GM12878 (cell line): ENCODE results near the gene VDR. TPM values are rescaled to one million over a fixed set of nuclear protein-coding genes. Genes with fewer than 3 reads are reported as not detected.

Source experiments
- ATAC-seq: fragments of 200-7000 bp; cut with Tn5 transposase; 3 replicates; pipeline ENCODE4 v1.9.1; 2020; ENCODE audit warnings: mild to moderate bottlenecking, moderate library complexity
- BruUV-seq: library from RNA; stranded (reverse); fragments of 400-500 nt; replicated peaks from 2 replicates; lab custom pipeline; 2021; lab: Mats Ljungman, UMichigan
- CTCF ChIA-PET: fragments of 300-600 bp; sonication (Branson Sonifier 250); formaldehyde crosslinking; extraction: SDS; loops from one replicate; lab custom pipeline; 2021; ENCODE audit warnings: inconsistent platforms; lab: Yijun Ruan, JAX
- POLR2A ChIA-PET: fragments of 350-600 bp; formaldehyde crosslinking; extraction: SDS; loops from one replicate; lab custom pipeline; 2021; ENCODE audit warnings: inconsistent platforms; lab: Charles Lee
- RAD21 ChIA-PET: fragments of 300-600 bp; sonication (Branson Sonifier 250); formaldehyde crosslinking; loops from one replicate; lab custom pipeline; 2023; ENCODE audit warnings: antibody characterized with exemption; ENCODE audit not compliant: unreplicated experiment; lab: Charles Lee
- SMC1A ChIA-PET: fragments of 300-600 bp; sonication (Branson Sonifier 250); formaldehyde crosslinking; loops from one replicate; lab custom pipeline; 2023; ENCODE audit not compliant: unreplicated experiment, uncharacterized antibody; lab: Charles Lee
- DNase-seq: peaks from one replicate; pipeline ENCODE4 v3.0.0-alpha.2; 2011; ENCODE audit warnings: low read depth, low spot score
- FAIRE-seq: peaks from 3 replicates; lab custom pipeline; 2011; peaks lifted over from hg19 to GRCh38; lab: Jason Lieb, UNC
- H2AFZ ChIP-seq: 2 replicates; pipeline ENCODE4 v1.6.0; 2011; ENCODE audit warnings: low read depth, low read length, control low read depth; ENCODE audit not compliant: control insufficient read depth
- H3K27ac ChIP-seq: 2 replicates; pipeline ENCODE4 v1.5.1; 2011; ENCODE audit warnings: control low read depth; ENCODE audit not compliant: control insufficient read depth, insufficient read depth
- H3K27me3 ChIP-seq, 2 experiments: replicated peaks in 1 of 2; 2 replicates each; pipeline versions ENCODE4 v1.6.0 to v1.6.1; 2011; ENCODE audit warnings: low read length in 1 of 2; ENCODE audit not compliant: control insufficient read depth in 2 of 2, insufficient read depth in 2 of 2
- H3K36me3 ChIP-seq, 2 experiments: 2 replicates each; pipeline ENCODE4 v1.5.1; 2011; ENCODE audit warnings: low read length in 1 of 2; ENCODE audit not compliant: control insufficient read depth in 2 of 2, insufficient read depth in 2 of 2
- H3K4me1 ChIP-seq: 2 replicates; pipeline ENCODE4 v1.6.1; 2011; ENCODE audit warnings: mild to moderate bottlenecking, low read length, moderate library complexity, mixed read lengths; ENCODE audit not compliant: control insufficient read depth, insufficient read depth
- H3K4me2 ChIP-seq: 2 replicates; pipeline ENCODE4 v1.6.0; 2011; ENCODE audit warnings: control low read depth; ENCODE audit not compliant: control insufficient read depth, insufficient read depth
- H3K4me3 ChIP-seq: fragments of 200-600 bp; sonication (generic); 2 replicates; pipeline ENCODE4 v1.5.1; 2016
- H3K79me2 ChIP-seq: 2 replicates; pipeline ENCODE4 v1.6.0; 2011; ENCODE audit warnings: low read length; ENCODE audit not compliant: control insufficient read depth, insufficient read depth
- H3K9ac ChIP-seq: 2 replicates; pipeline ENCODE4 v1.8.0; 2011; ENCODE audit warnings: low read length, control low read depth, mixed read lengths; ENCODE audit not compliant: control insufficient read depth, insufficient read depth
- H3K9me3 ChIP-seq: replicated peaks from 3 replicates; pipeline ENCODE4 v1.5.1; 2011; ENCODE audit warnings: mild to moderate bottlenecking, low read length; ENCODE audit not compliant: control insufficient read depth, insufficient read depth
- H4K20me1 ChIP-seq: 2 replicates; pipeline ENCODE4 v1.6.0; 2011; ENCODE audit not compliant: control insufficient read depth, insufficient read depth
- JUND ChIP-seq: IDR thresholded peaks from 2 replicates; pipeline ENCODE4 v1.6.1; 2012; ENCODE audit warnings: low read depth, mild to moderate bottlenecking, low read length, improper control_type of control experiment, moderate library complexity
- MTA2 ChIP-seq: fragments of 450-650 bp; IDR thresholded peaks from 2 replicates; pipeline ENCODE4 v1.6.1; 2016; ENCODE audit warnings: low read depth, mild to moderate bottlenecking, moderate library complexity
- POLR2A ChIP-seq: IDR thresholded peaks from 2 replicates; pipeline ENCODE4 v1.6.1; 2011; ENCODE audit warnings: low read depth, mild to moderate bottlenecking, low read length
- SREBF1 ChIP-seq: IDR thresholded peaks from 2 replicates; pipeline ENCODE4 v1.6.1; 2012; ENCODE audit warnings: mild to moderate bottlenecking, low read length
- TCF7 ChIP-seq: IDR thresholded peaks from 2 replicates; pipeline ENCODE4 v1.6.1; 2014; ENCODE audit warnings: antibody characterized with exemption, borderline replicate concordance
- ZBTB40 ChIP-seq: fragments of 450-650 bp; IDR thresholded peaks from 2 replicates; pipeline ENCODE4 v1.6.1; 2016; ENCODE audit warnings: mild to moderate bottlenecking, moderate library complexity, borderline replicate concordance
- WGBS: methylation state at CpG from one replicate; pipeline ENCODE4 v1.1.6; 2016; ENCODE audit warnings: low lambda C conversion rate; ENCODE audit not compliant: insufficient replicate concordance, insufficient coverage; ENCODE audit errors: missing lambda C conversion rate; 5-methylcytosine and 5-hydroxymethylcytosine counted together
- in situ Hi-C: fragments of 300-500 bp; cut with MboI; formaldehyde crosslinking; loops from 9 replicates; pipeline ENCODE4 v1.14.3; 2018; ENCODE audit warnings: mixed read lengths
- intact Hi-C: fragments of 100-400 bp; cut with micrococcal nuclease; formaldehyde crosslinking; loops from one replicate; pipeline ENCODE4 v1.14.2; 2022; ENCODE audit not compliant: unreplicated experiment
- polyA plus RNA-seq, 11 experiments: library from polyadenylated mRNA; depleted of rRNA in 4 of 11; unstranded in 6 of 11; stranded (reverse) in 5 of 11; fragments of >200 nt; fragmentation: Nextera tagmentation in 4 of 11; fragmentation: Illumina TruSeq in 1 of 11; extraction: Ambion mirVana in 4 of 11; extraction: Trizol in 1 of 11; gene quantifications; 1 replicate in 1 of 11; 2 replicates in 10 of 11; pipeline versions ENCODE4 v1.2.1 to v1.2.3, GENCODE V29; 2011 to 2016; ENCODE audit warnings: inconsistent platforms in 2 of 11, missing spikeins in 2 of 11, low read depth in 1 of 11
- total RNA-seq, 4 experiments: library from RNA; depleted of rRNA in 3 of 4; stranded (reverse); fragments of >200 nt in 3 of 4; fragmentation: Illumina TruSeq in 1 of 4; extraction: Trizol in 1 of 4; gene quantifications; 2 replicates each; pipeline versions ENCODE4 v1.2.1 to v1.2.3, GENCODE V29; 2013 to 2021
- TF ChIP-seq, protein P1 (sequence below), 3 experiments: IDR thresholded peaks in 2 of 3; conservative IDR thresholded peaks in 1 of 3; 2 replicates each; pipeline ENCODE4 v1.5.1; 2011; ENCODE audit warnings: low read depth in 3 of 3, low read length in 3 of 3, mild to moderate bottlenecking in 3 of 3, control low read depth in 2 of 3, moderate library complexity in 2 of 3, inconsistent platforms in 1 of 3, mixed read lengths in 1 of 3; ENCODE audit not compliant: control insufficient read depth in 2 of 3, insufficient read depth in 1 of 3; ENCODE audit errors: extremely low read depth in 1 of 3
- TF ChIP-seq, protein P2 (sequence below): fragments of 450-650 bp; formaldehyde crosslinking; IDR thresholded peaks from 2 replicates; pipeline ENCODE4 v1.4.0; 2020; ENCODE audit warnings: mild to moderate bottlenecking, moderate library complexity
- TF ChIP-seq, protein P3 (sequence below): fragments of 450-650 bp; IDR thresholded peaks from 2 replicates; pipeline ENCODE4 v1.6.1; 2018; ENCODE audit warnings: mild to moderate bottlenecking, low read depth, moderate library complexity; ENCODE audit not compliant: partially characterized antibody

VDR gene
- total and polyA plus RNA-seq, 10 of the 15 experiments (the other 5 are each of a cell fraction or from before 2014, with no cell fraction given), result 0.27 to 7.9 (median 3.0) TPM

DNA sequence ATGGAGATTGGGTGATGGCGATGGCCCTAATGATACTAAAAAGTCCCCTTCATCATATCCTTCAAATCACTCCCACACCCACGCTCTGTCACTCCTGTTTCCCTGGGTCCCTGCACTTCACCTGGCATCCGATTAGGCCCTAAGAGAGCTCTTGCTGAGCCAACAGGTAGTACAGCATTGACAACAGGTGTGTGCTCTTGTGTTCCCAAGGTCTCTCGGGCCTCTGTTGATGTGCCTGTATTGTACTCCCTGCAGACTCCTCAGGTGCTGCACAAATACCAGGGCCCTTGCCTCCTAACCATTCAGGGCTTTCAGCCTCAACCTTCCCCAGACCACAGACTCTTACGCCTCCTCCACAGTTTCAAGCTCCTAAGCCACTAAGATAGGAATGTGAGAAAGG, 25.8 kb upstream of the VDR start:
- H3K79me2 ChIP-seq, result no peaks in the 10 kb centered on the region
- ChIA-PET POLR2A (no interaction called here), CTCF (interaction anchor here (0.7 to 1.0 kb wide), 2 partner anchors 26 to 33 kb away, joined by 3 read pairs; partner anchors contain the start of genes TMEM106C and VDR), SMC1A (interaction anchor here (0.8 kb wide), 1 partner anchor 16 kb away, joined by 3 read pairs; no protein-coding TSS in a partner anchor), RAD21 (no interaction called here)
- WGBS, result 33% methylated on average over 5 of the region's 5 CpGs
- no peak for FAIRE-seq
- H3K9me3 ChIP-seq, result no peaks in the 10 kb centered on the region
- H3K4me1 ChIP-seq, result no peaks in the 10 kb centered on the region
- peaks cover 8 to 10% of the 10 kb centered on the region in 2 experiments for H3K27me3 ChIP-seq
- H3K4me2 ChIP-seq, result no peak overlapping the region
- no peak overlapping the region for H3K9ac ChIP-seq
- H3K4me3 ChIP-seq, result no peak overlapping the region
- no peaks in the 10 kb centered on the region for H3K36me3 ChIP-seq
- TF ChIP-seq, protein P1, sequence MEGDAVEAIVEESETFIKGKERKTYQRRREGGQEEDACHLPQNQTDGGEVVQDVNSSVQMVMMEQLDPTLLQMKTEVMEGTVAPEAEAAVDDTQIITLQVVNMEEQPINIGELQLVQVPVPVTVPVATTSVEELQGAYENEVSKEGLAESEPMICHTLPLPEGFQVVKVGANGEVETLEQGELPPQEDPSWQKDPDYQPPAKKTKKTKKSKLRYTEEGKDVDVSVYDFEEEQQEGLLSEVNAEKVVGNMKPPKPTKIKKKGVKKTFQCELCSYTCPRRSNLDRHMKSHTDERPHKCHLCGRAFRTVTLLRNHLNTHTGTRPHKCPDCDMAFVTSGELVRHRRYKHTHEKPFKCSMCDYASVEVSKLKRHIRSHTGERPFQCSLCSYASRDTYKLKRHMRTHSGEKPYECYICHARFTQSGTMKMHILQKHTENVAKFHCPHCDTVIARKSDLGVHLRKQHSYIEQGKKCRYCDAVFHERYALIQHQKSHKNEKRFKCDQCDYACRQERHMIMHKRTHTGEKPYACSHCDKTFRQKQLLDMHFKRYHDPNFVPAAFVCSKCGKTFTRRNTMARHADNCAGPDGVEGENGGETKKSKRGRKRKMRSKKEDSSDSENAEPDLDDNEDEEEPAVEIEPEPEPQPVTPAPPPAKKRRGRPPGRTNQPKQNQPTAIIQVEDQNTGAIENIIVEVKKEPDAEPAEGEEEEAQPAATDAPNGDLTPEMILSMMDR (IDR thresholded peaks at IDR 0.05 in 2 of 3, conservative IDR thresholded peaks at IDR 0.05 in 1 of 3; ENCODE audit: control insufficient read depth in 2 of 3, extremely low read depth in 1 of 3, insufficient read depth in 1 of 3, low read depth in 3 of 3, low read length in 3 of 3), result no peak
- TF ChIP-seq, protein P2, sequence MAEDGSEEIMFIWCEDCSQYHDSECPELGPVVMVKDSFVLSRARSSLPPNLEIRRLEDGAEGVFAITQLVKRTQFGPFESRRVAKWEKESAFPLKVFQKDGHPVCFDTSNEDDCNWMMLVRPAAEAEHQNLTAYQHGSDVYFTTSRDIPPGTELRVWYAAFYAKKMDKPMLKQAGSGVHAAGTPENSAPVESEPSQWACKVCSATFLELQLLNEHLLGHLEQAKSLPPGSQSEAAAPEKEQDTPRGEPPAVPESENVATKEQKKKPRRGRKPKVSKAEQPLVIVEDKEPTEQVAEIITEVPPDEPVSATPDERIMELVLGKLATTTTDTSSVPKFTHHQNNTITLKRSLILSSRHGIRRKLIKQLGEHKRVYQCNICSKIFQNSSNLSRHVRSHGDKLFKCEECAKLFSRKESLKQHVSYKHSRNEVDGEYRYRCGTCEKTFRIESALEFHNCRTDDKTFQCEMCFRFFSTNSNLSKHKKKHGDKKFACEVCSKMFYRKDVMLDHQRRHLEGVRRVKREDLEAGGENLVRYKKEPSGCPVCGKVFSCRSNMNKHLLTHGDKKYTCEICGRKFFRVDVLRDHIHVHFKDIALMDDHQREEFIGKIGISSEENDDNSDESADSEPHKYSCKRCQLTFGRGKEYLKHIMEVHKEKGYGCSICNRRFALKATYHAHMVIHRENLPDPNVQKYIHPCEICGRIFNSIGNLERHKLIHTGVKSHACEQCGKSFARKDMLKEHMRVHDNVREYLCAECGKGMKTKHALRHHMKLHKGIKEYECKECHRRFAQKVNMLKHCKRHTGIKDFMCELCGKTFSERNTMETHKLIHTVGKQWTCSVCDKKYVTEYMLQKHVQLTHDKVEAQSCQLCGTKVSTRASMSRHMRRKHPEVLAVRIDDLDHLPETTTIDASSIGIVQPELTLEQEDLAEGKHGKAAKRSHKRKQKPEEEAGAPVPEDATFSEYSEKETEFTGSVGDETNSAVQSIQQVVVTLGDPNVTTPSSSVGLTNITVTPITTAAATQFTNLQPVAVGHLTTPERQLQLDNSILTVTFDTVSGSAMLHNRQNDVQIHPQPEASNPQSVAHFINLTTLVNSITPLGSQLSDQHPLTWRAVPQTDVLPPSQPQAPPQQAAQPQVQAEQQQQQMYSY (CRISPR knock-in tag), result no peak
- TF ChIP-seq POLR2A (no peak), ZBTB40 (no peak), TCF7 (no peak), JUND (no peak), MTA2 (no peak), SREBF1 (no peak)
- TF ChIP-seq, protein P3, sequence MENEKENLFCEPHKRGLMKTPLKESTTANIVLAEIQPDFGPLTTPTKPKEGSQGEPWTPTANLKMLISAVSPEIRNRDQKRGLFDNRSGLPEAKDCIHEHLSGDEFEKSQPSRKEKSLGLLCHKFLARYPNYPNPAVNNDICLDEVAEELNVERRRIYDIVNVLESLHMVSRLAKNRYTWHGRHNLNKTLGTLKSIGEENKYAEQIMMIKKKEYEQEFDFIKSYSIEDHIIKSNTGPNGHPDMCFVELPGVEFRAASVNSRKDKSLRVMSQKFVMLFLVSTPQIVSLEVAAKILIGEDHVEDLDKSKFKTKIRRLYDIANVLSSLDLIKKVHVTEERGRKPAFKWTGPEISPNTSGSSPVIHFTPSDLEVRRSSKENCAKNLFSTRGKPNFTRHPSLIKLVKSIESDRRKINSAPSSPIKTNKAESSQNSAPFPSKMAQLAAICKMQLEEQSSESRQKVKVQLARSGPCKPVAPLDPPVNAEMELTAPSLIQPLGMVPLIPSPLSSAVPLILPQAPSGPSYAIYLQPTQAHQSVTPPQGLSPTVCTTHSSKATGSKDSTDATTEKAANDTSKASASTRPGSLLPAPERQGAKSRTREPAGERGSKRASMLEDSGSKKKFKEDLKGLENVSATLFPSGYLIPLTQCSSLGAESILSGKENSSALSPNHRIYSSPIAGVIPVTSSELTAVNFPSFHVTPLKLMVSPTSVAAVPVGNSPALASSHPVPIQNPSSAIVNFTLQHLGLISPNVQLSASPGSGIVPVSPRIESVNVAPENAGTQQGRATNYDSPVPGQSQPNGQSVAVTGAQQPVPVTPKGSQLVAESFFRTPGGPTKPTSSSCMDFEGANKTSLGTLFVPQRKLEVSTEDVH, result no peak
- intact Hi-C loops, result no loop called here
- H3K27ac ChIP-seq, result no peak overlapping the region
- no peak for ATAC-seq
- no peak for DNase-seq
- in situ Hi-C loops, result no loop called here
- no TSS peak for BruUV-seq
- no peak overlapping the region for H2AFZ ChIP-seq
- 0 out of 2 replicates have a peak, but pooled peaks cover 2% of the 10 kb centered on the region for H4K20me1 ChIP-seq
